KMS-11 (cell line): ENCODE data around the gene TMEM11.

ENCODE experiments used
- H2AFZ ChIP-seq: fragments of 200-600 bp; sonication (generic); 2 replicates; pipeline ENCODE4 v1.6.1; 2016; ENCODE audit warnings: antibody characterized with exemption, mixed run types, low read depth
- H3K27ac ChIP-seq: fragments of 200-600 bp; sonication (generic); 2 replicates; pipeline ENCODE4 v1.6.1; 2016; ENCODE audit warnings: mild to moderate bottlenecking, mixed run types
- H3K27me3 ChIP-seq: fragments of 200-600 bp; sonication (generic); 2 replicates; pipeline ENCODE4 v1.6.1; 2017; ENCODE audit warnings: mild to moderate bottlenecking, low read depth, mixed run types, moderate library complexity; ENCODE audit not compliant: insufficient read depth
- H3K36me3 ChIP-seq: fragments of 200-600 bp; sonication (generic); 2 replicates; pipeline ENCODE4 v1.6.1; 2017; ENCODE audit warnings: mild to moderate bottlenecking, mixed run types; ENCODE audit not compliant: insufficient read depth
- H3K4me1 ChIP-seq: fragments of 200-600 bp; sonication (generic); 2 replicates; pipeline ENCODE4 v1.6.1; 2016; ENCODE audit warnings: mild to moderate bottlenecking, low read depth, mixed run types; ENCODE audit not compliant: poor library complexity, severe bottlenecking
- H3K4me2 ChIP-seq: fragments of 200-600 bp; sonication (generic); 2 replicates; pipeline ENCODE4 v1.7.0; 2016; ENCODE audit warnings: mild to moderate bottlenecking, mixed run types
- H3K4me3 ChIP-seq: fragments of 200-600 bp; sonication (generic); IDR thresholded peaks from 2 replicates; pipeline ENCODE4 v1.6.1; 2017; ENCODE audit warnings: low read depth, low read length, mixed read lengths; ENCODE audit not compliant: insufficient read depth
- H3K79me2 ChIP-seq: fragments of 200-600 bp; sonication (generic); 2 replicates; pipeline ENCODE4 v1.6.1; 2016; ENCODE audit warnings: low read depth, mixed run types; ENCODE audit not compliant: insufficient read depth
- H3K9ac ChIP-seq: fragments of 200-600 bp; sonication (generic); 2 replicates; pipeline ENCODE4 v1.6.1; 2016; ENCODE audit warnings: mild to moderate bottlenecking, mixed run types
- H4K20me1 ChIP-seq: fragments of 200-600 bp; sonication (generic); 2 replicates; pipeline ENCODE4 v1.6.1; 2016; ENCODE audit warnings: mild to moderate bottlenecking, mixed run types; ENCODE audit not compliant: insufficient read depth
- CTCF ChIP-seq: fragments of 200-600 bp; sonication (generic); conservative IDR thresholded peaks from 2 replicates; pipeline ENCODE4 v1.6.1; 2017; ENCODE audit warnings: low read depth, mild to moderate bottlenecking, antibody characterized with exemption, low read length, moderate library complexity, mixed read lengths

TMEM11 gene

GRCh38 chr17:21210411-21211076 is 3.4 kb downstream of the TMEM11 start:
- H2AFZ ChIP-seq, result no peak overlapping the region
- H3K27me3 ChIP-seq, result no peaks in the 10 kb centered on the region
- H3K4me1 ChIP-seq, result peaks cover 11% of the 10 kb centered on the region
- H3K79me2 ChIP-seq, result peaks cover 83% of the 10 kb centered on the region
- H3K4me2 ChIP-seq, result no peak overlapping the region
- H3K27ac ChIP-seq, result no peak overlapping the region
- TF ChIP-seq CTCF, result no peak
- no peak overlapping the region for H3K4me3 ChIP-seq
- H3K9ac ChIP-seq, result no peak overlapping the region
- no peaks in the 10 kb centered on the region for H4K20me1 ChIP-seq
- no peaks in the 10 kb centered on the region for H3K36me3 ChIP-seq

- no peak overlapping the region for H3K27ac ChIP-seq
- no peak overlapping the region for H3K9ac ChIP-seq
- H3K27me3 ChIP-seq, result no peaks in the 10 kb centered on the region
- H3K4me1 ChIP-seq, result peaks cover 11% of the 10 kb centered on the region
- H4K20me1 ChIP-seq, result no peaks in the 10 kb centered on the region
- H3K36me3 ChIP-seq, result no peaks in the 10 kb centered on the region
- H3K4me2 ChIP-seq, result no peak overlapping the region
- TF ChIP-seq CTCF, result no peak
- no peak overlapping the region for H2AFZ ChIP-seq
- H3K79me2 ChIP-seq, result peaks cover 89% of the 10 kb centered on the region
- no peak overlapping the region for H3K4me3 ChIP-seq
Measured at GRCh38 chr17:21209511-21210175, 4.3 kb downstream of the TMEM11 start.

- no peak for TF ChIP-seq CTCF
- Histone ChIP-seq H3K9ac (no peak overlapping the region), H4K20me1 (no peaks in the 10 kb centered on the region), H3K4me3 (no peak overlapping the region), H2AFZ (no peak overlapping the region), H3K27ac (no peak overlapping the region), H3K27me3 (no peaks in the 10 kb centered on the region), H3K4me1 (peaks cover 11% of the 10 kb centered on the region), H3K4me2 (no peak overlapping the region), H3K36me3 (no peaks in the 10 kb centered on the region), H3K79me2 (peaks cover 92% of the 10 kb centered on the region)
Measured at GRCh38 chr17:21208352-21208751, 5.6 kb downstream of the TMEM11 start.

- Histone ChIP-seq H3K4me1 (no peaks in the 10 kb centered on the region), H3K4me2 (no peak overlapping the region), H3K79me2 (peaks cover 80% of the 10 kb centered on the region), H3K4me3 (no peak overlapping the region), H2AFZ (no peak overlapping the region), H3K36me3 (no peaks in the 10 kb centered on the region), H3K27ac (no peak overlapping the region), H3K27me3 (no peaks in the 10 kb centered on the region), H3K9ac (no peak overlapping the region), H4K20me1 (no peaks in the 10 kb centered on the region)
- no peak for TF ChIP-seq CTCF
Measured at GRCh38 chr17:21204935-21205334, 9.0 kb downstream of the TMEM11 start.
